Endodermal cell (in vitro differentiated cells): Measurements from ENCODE around the gene NCAM2. TPM values are rescaled to one million over a fixed set of nuclear protein-coding genes. Genes with fewer than 3 reads are reported as not detected.

ENCODE experiments used
- DNase-seq: peaks from one replicate; pipeline ENCODE4 v3.0.0-alpha.2; 2017
- H3K27ac ChIP-seq: 2 replicates; pipeline ENCODE4 v1.5.1; 2013; ENCODE audit warnings: mild to moderate bottlenecking, low read depth, low read length, moderate library complexity
- H3K27me3 ChIP-seq: 2 replicates; pipeline ENCODE4 v1.6.1; 2013; ENCODE audit warnings: mild to moderate bottlenecking, low read length, moderate library complexity; ENCODE audit not compliant: insufficient read depth, control insufficient read depth, poor library complexity, severe bottlenecking
- H3K36me3 ChIP-seq: 2 replicates; pipeline ENCODE4 v1.7.0; 2013; ENCODE audit warnings: mild to moderate bottlenecking, low read length, moderate library complexity; ENCODE audit not compliant: control insufficient read depth, insufficient read depth
- H3K4me1 ChIP-seq: one replicate; pipeline ENCODE4 v1.7.0; 2013; ENCODE audit warnings: low read length; ENCODE audit not compliant: control insufficient read depth, insufficient read depth
- H3K4me3 ChIP-seq: 2 replicates; pipeline ENCODE4 v1.5.1; 2013; ENCODE audit warnings: mild to moderate bottlenecking, low read length, moderate library complexity
- H3K9ac ChIP-seq: 2 replicates; pipeline ENCODE4 v1.6.1; 2013; ENCODE audit warnings: mild to moderate bottlenecking, low read length, moderate library complexity; ENCODE audit not compliant: poor library complexity, severe bottlenecking; ENCODE audit errors: extremely low read depth
- H3K9me3 ChIP-seq: 2 replicates; pipeline ENCODE4 v1.6.1; 2013; ENCODE audit warnings: mild to moderate bottlenecking, low read length, moderate library complexity; ENCODE audit not compliant: control insufficient read depth
- H3K27ac Mint-ChIP-seq: 2 replicates; pipeline ENCODE4 v1.8.0; 2020; ENCODE audit warnings: mixed read lengths
- H3K27me3 Mint-ChIP-seq: 2 replicates; pipeline ENCODE4 v1.8.0; 2021; ENCODE audit warnings: mild to moderate bottlenecking, mixed read lengths; ENCODE audit not compliant: insufficient read depth
- H3K36me3 Mint-ChIP-seq: 2 replicates; pipeline ENCODE4 v1.8.0; 2020; ENCODE audit warnings: low read depth, mixed read lengths
- H3K4me1 Mint-ChIP-seq: 2 replicates; pipeline ENCODE4 v1.8.0; 2020; ENCODE audit warnings: mixed read lengths
- H3K4me3 Mint-ChIP-seq: 2 replicates; pipeline ENCODE4 v1.8.0; 2020; ENCODE audit warnings: mild to moderate bottlenecking, moderate library complexity, mixed read lengths
- H3K9me3 Mint-ChIP-seq: 2 replicates; pipeline ENCODE4 v1.8.0; 2020; ENCODE audit warnings: mild to moderate bottlenecking, mixed read lengths
- CTCF ChIP-seq: fragments of 200-600 bp; sonication (generic); conservative IDR thresholded peaks from 2 replicates; pipeline ENCODE4 v1.5.0; 2021; ENCODE audit warnings: antibody characterized with exemption, mild to moderate bottlenecking
- WGBS, 2 experiments: methylation state at CpG; one replicate each; pipeline versions ENCODE4 v1.1.5 to v1.1.7; 2013; ENCODE audit warnings: missing lambda C conversion rate in 2 of 2, mixed read lengths in 1 of 2; ENCODE audit not compliant: insufficient coverage in 1 of 2, insufficient read length in 1 of 2; 5-methylcytosine and 5-hydroxymethylcytosine counted together
- total RNA-seq, 2 donors: library from RNA; stranded (reverse); fragmentation: NEBNext Ultra II Directional in 1 of 2; extraction: Animal tissue kit (Norgen Biotek cat#: 25700) in 1 of 2; gene quantifications; 2 replicates in 1 of 2; 3 replicates in 1 of 2; pipeline ENCODE4 v1.2.1, GENCODE V29; 2021

The NCAM2 gene
- total RNA-seq, 2 donors from 2014 or later, result 0.46 to 0.69 TPM

- no peaks in the 10 kb centered on the region for H3K9me3 ChIP-seq
- no peak overlapping the region for H3K27ac ChIP-seq
- Mint-ChIP-seq H3K27ac (no peak overlapping the region), H3K9me3 (no peaks in the 10 kb centered on the region), H3K27me3 (no peaks in the 10 kb centered on the region), H3K36me3 (no peaks in the 10 kb centered on the region), H3K4me3 (no peak overlapping the region), H3K4me1 (no peaks in the 10 kb centered on the region)
- H3K9ac ChIP-seq, result no peak overlapping the region
- no peak overlapping the region for H3K4me3 ChIP-seq
- H3K27me3 ChIP-seq, result no peaks in the 10 kb centered on the region
- no peak for DNase-seq
- 67 to 100% methylated on average over 1 of the region's 1 CpG for WGBS, 2 experiments
- H3K36me3 ChIP-seq, result no peaks in the 10 kb centered on the region
- no peaks in the 10 kb centered on the region for H3K4me1 ChIP-seq
- no peak for TF ChIP-seq CTCF
These were observed 437.9 kb downstream of the NCAM2 start for GRCh38 chr21:21436012-21436534.

- H3K27me3 Mint-ChIP-seq, result no peaks in the 10 kb centered on the region
- Histone ChIP-seq H3K4me3 (no peak overlapping the region), H3K36me3 (no peaks in the 10 kb centered on the region), H3K4me1 (no peaks in the 10 kb centered on the region), H3K27ac (no peak overlapping the region), H3K27me3 (no peaks in the 10 kb centered on the region), H3K9me3 (no peaks in the 10 kb centered on the region), H3K9ac (no peak overlapping the region)
- no peak overlapping the region for H3K27ac Mint-ChIP-seq
- no peaks in the 10 kb centered on the region for H3K36me3 Mint-ChIP-seq
- no peak for TF ChIP-seq CTCF
- no peak for DNase-seq
- 96 to 100% methylated on average over 2 of the region's 3 CpGs for WGBS, 2 experiments
- H3K4me1 Mint-ChIP-seq, result no peaks in the 10 kb centered on the region
- H3K9me3 Mint-ChIP-seq, result no peaks in the 10 kb centered on the region
- no peak overlapping the region for H3K4me3 Mint-ChIP-seq
These were observed 441.6 kb downstream of the NCAM2 start for GRCh38 chr21:21439761-21440160.

GRCh38 chr21:21457077-21457476 is 458.9 kb downstream of the NCAM2 start:
- no peaks in the 10 kb centered on the region for H3K4me1 Mint-ChIP-seq
- no peak for TF ChIP-seq CTCF
- no peak overlapping the region for H3K27ac Mint-ChIP-seq
- 94 to 97% methylated on average over 8 of the region's 8 CpGs for WGBS, 2 experiments
- H3K36me3 Mint-ChIP-seq, result no peaks in the 10 kb centered on the region
- no peaks in the 10 kb centered on the region for H3K4me1 ChIP-seq
- H3K9me3 Mint-ChIP-seq, result no peaks in the 10 kb centered on the region
- no peak for DNase-seq
- no peaks in the 10 kb centered on the region for H3K27me3 Mint-ChIP-seq
- no peaks in the 10 kb centered on the region for H3K27me3 ChIP-seq
- H3K4me3 Mint-ChIP-seq, result no peak overlapping the region
- no peaks in the 10 kb centered on the region for H3K9me3 ChIP-seq
- H3K27ac ChIP-seq, result no peak overlapping the region
- H3K36me3 ChIP-seq, result no peaks in the 10 kb centered on the region
- no peak overlapping the region for H3K9ac ChIP-seq
- H3K4me3 ChIP-seq, result no peak overlapping the region
